ENCODE data around the gene COX7A2.

DNA sequence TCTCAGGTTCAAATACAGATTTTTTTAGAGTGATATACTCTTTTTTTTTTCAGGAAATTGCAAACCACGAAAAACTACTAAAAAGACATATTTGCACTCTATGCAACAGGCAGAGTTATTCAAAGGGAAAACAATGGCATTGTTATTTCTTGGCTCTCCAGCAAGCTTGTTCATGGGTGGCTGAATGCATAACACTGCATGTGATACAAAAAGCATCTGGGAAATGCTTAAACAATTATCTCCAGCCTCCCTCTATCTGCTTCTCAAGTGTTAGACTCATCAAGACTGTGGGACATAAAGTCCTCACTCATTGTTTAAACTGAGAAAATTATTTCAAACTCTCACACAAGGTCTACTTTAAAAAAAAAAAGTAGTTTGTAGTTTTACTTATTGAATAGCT is 30.5 kb downstream of the COX7A2 start:
- TF ChIP-seq, protein P1, sequence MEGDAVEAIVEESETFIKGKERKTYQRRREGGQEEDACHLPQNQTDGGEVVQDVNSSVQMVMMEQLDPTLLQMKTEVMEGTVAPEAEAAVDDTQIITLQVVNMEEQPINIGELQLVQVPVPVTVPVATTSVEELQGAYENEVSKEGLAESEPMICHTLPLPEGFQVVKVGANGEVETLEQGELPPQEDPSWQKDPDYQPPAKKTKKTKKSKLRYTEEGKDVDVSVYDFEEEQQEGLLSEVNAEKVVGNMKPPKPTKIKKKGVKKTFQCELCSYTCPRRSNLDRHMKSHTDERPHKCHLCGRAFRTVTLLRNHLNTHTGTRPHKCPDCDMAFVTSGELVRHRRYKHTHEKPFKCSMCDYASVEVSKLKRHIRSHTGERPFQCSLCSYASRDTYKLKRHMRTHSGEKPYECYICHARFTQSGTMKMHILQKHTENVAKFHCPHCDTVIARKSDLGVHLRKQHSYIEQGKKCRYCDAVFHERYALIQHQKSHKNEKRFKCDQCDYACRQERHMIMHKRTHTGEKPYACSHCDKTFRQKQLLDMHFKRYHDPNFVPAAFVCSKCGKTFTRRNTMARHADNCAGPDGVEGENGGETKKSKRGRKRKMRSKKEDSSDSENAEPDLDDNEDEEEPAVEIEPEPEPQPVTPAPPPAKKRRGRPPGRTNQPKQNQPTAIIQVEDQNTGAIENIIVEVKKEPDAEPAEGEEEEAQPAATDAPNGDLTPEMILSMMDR (IDR thresholded peaks at IDR 0.05), result no peak
- TF ChIP-seq POLR2AphosphoS5 (IDR thresholded peaks at IDR 0.05) (no peak), POLR2A (IDR thresholded peaks at IDR 0.05) (no peak)
